Osteoblast (primary cell): ENCODE results near the gene GNPTAB. TPM values are rescaled to one million over a fixed set of nuclear protein-coding genes. Genes with fewer than 3 reads are reported as not detected.
"Not testable (repeated sequence)": the region's sequence is repeated elsewhere in the genome, so short reads cannot be mapped to it uniquely, and the experiment has no call there.

Experiments
- DNase-seq: peaks from one replicate; pipeline ENCODE4 v3.0.0; 2011; ENCODE audit warnings: low spot score, mixed read lengths; ENCODE audit not compliant: insufficient read length; ENCODE audit errors: missing footprints
- H2AFZ ChIP-seq: 2 replicates; pipeline ENCODE4 v1.6.0; 2011; ENCODE audit warnings: mild to moderate bottlenecking, low read length
- H3K27ac ChIP-seq: 2 replicates; pipeline ENCODE4 v1.5.1; 2011; ENCODE audit warnings: mild to moderate bottlenecking, low read depth, low read length, moderate library complexity
- H3K27me3 ChIP-seq: 2 replicates; pipeline ENCODE4 v1.6.0; 2012; ENCODE audit warnings: mild to moderate bottlenecking, control low read depth, inconsistent platforms, low read length, moderate library complexity; ENCODE audit not compliant: insufficient read depth
- H3K36me3 ChIP-seq: 2 replicates; pipeline ENCODE4 v1.5.1; 2011; ENCODE audit warnings: mild to moderate bottlenecking, low read length, control low read depth, moderate library complexity; ENCODE audit not compliant: insufficient read depth
- H3K4me1 ChIP-seq: 2 replicates; pipeline ENCODE4 v1.5.1; 2011; ENCODE audit warnings: mild to moderate bottlenecking, low read length, control low read depth, moderate library complexity; ENCODE audit not compliant: insufficient read depth
- H3K4me2 ChIP-seq: 2 replicates; pipeline ENCODE4 v1.6.0; 2011; ENCODE audit warnings: mild to moderate bottlenecking, low read length; ENCODE audit not compliant: insufficient read depth
- H3K4me3 ChIP-seq: fragments of 200-600 bp; sonication (generic); 3 replicates; pipeline ENCODE4 v1.5.1; 2012; ENCODE audit warnings: mild to moderate bottlenecking, low read length, inconsistent platforms; ENCODE audit not compliant: insufficient read depth
- H3K79me2 ChIP-seq: 2 replicates; pipeline ENCODE4 v1.6.0; 2012; ENCODE audit warnings: mild to moderate bottlenecking, low read length, control low read depth, inconsistent platforms; ENCODE audit not compliant: insufficient read depth
- H3K9me3 ChIP-seq: 2 replicates; pipeline ENCODE4 v1.5.1; 2011; ENCODE audit warnings: low read depth, low read length, control low read depth
- H4K20me1 ChIP-seq: 2 replicates; pipeline ENCODE4 v1.6.0; 2012; ENCODE audit warnings: mild to moderate bottlenecking, low read length, control low read depth; ENCODE audit not compliant: insufficient read depth
- CTCF ChIP-seq: IDR thresholded peaks from 2 replicates; pipeline ENCODE4 v1.5.1; 2011; ENCODE audit warnings: mild to moderate bottlenecking, low read depth, low read length, moderate library complexity; ENCODE audit errors: extremely low read depth
- total RNA-seq: library from RNA; depleted of rRNA; stranded (reverse); fragments of >200 nt; gene quantifications from 2 replicates; pipeline ENCODE4 v1.2.3, GENCODE V29; 2012

Gene GNPTAB
- total RNA-seq, 1 donor: 93.0 TPM

GRCh38 chr12:101813117-101813516 is 17.6 kb downstream of the GNPTAB start:
- no peak for TF ChIP-seq CTCF

GRCh38 chr12:101812716-101813115 is 18.0 kb downstream of the GNPTAB start:
- H3K27ac ChIP-seq, H2AFZ ChIP-seq, H3K36me3 ChIP-seq, H3K4me1 ChIP-seq, H4K20me1 ChIP-seq, H3K4me3 ChIP-seq, DNase-seq, H3K4me2 ChIP-seq, H3K9me3 ChIP-seq, H3K27me3 ChIP-seq: not testable (repeated sequence)
- peaks cover 53% of the 10 kb centered on the region for H3K79me2 ChIP-seq

More at GRCh38 chr12:101813117-101813516, 17.6 kb downstream of the GNPTAB start:
- no peaks in the 10 kb centered on the region for H3K36me3 ChIP-seq
- no peak for DNase-seq
- no peak overlapping the region for H3K27ac ChIP-seq
- no peaks in the 10 kb centered on the region for H3K9me3 ChIP-seq
- no peaks in the 10 kb centered on the region for H3K4me1 ChIP-seq
- H2AFZ ChIP-seq: no peak overlapping the region
- H3K79me2 ChIP-seq: peaks cover 53% of the 10 kb centered on the region
- H3K4me2 ChIP-seq: no peak overlapping the region
- H4K20me1 ChIP-seq: peaks cover 4% of the 10 kb centered on the region
- no peak overlapping the region for H3K4me3 ChIP-seq
- H3K27me3 ChIP-seq: no peaks in the 10 kb centered on the region

- H3K27ac ChIP-seq, H3K9me3 ChIP-seq, H3K27me3 ChIP-seq: not testable (repeated sequence)
Observed at GRCh38 chr12:101811342-101811741, 19.4 kb downstream of the GNPTAB start.

GRCh38 chr12:101809208-101809607 is 21.6 kb downstream of the GNPTAB start:
- Histone ChIP-seq H3K4me1 (peaks cover 2% of the 10 kb centered on the region), H3K9me3 (no peaks in the 10 kb centered on the region), H3K27ac (no peak overlapping the region), H3K27me3 (no peaks in the 10 kb centered on the region), H3K79me2 (peaks cover 48% of the 10 kb centered on the region), H3K4me2 (no peak overlapping the region), H4K20me1 (peaks cover 4% of the 10 kb centered on the region), H3K4me3 (no peak overlapping the region), H3K36me3 (no peaks in the 10 kb centered on the region), H2AFZ (no peak overlapping the region)
- DNase-seq: no peak
- TF ChIP-seq CTCF: no peak

More at GRCh38 chr12:101811342-101811741, 19.4 kb downstream of the GNPTAB start:
- not testable (repeated sequence) for DNase-seq, H3K4me2 ChIP-seq, H3K36me3 ChIP-seq, H4K20me1 ChIP-seq, H3K4me1 ChIP-seq, H2AFZ ChIP-seq, H3K4me3 ChIP-seq
- H3K79me2 ChIP-seq: peaks cover 54% of the 10 kb centered on the region

- H3K79me2 ChIP-seq: peaks cover 51% of the 10 kb centered on the region
- H3K9me3 ChIP-seq: no peaks in the 10 kb centered on the region
- no peak overlapping the region for H2AFZ ChIP-seq
- DNase-seq: no peak
- H3K4me3 ChIP-seq: no peak overlapping the region
- H3K27ac ChIP-seq: no peak overlapping the region
- TF ChIP-seq CTCF: no peak
- H3K36me3 ChIP-seq: no peaks in the 10 kb centered on the region
- H3K27me3 ChIP-seq: no peaks in the 10 kb centered on the region
- peaks cover 4% of the 10 kb centered on the region for H4K20me1 ChIP-seq
- no peak overlapping the region for H3K4me2 ChIP-seq
- peaks cover 3% of the 10 kb centered on the region for H3K4me1 ChIP-seq
Observed at GRCh38 chr12:101806265-101806664, 24.5 kb downstream of the GNPTAB start.
